Nephron progenitor cell (in vitro differentiated cells): ENCODE data around the gene CDKN2B.

Experiments used
- DNase-seq: peaks from one replicate; pipeline ENCODE4 v3.0.0; 2021
- H3K27ac Mint-ChIP-seq: 2 replicates; pipeline ENCODE4 v1.8.0; 2021; ENCODE audit warnings: mild to moderate bottlenecking, moderate library complexity, mixed read lengths
- H3K27me3 Mint-ChIP-seq: 2 replicates; pipeline ENCODE4 v1.8.0; 2021; ENCODE audit warnings: mild to moderate bottlenecking, low read depth, mixed read lengths; ENCODE audit not compliant: poor library complexity
- H3K36me3 Mint-ChIP-seq: 2 replicates; pipeline ENCODE4 v1.8.0; 2021; ENCODE audit warnings: low read depth, mixed read lengths
- H3K4me1 Mint-ChIP-seq: 2 replicates; pipeline ENCODE4 v1.8.0; 2021; ENCODE audit warnings: mixed read lengths
- H3K4me3 Mint-ChIP-seq: 2 replicates; pipeline ENCODE4 v1.8.0; 2021; ENCODE audit warnings: mild to moderate bottlenecking, moderate library complexity, mixed read lengths
- H3K9me3 Mint-ChIP-seq: 2 replicates; pipeline ENCODE4 v1.8.0; 2021; ENCODE audit warnings: mild to moderate bottlenecking, moderate library complexity, mixed read lengths
- TF ChIP-seq, protein P1 (sequence below): fragments of 200-600 bp; sonication (generic); IDR thresholded peaks from 2 replicates; pipeline ENCODE4 v1.5.0; 2021; ENCODE audit warnings: antibody characterized with exemption

The CDKN2B gene

DNA sequence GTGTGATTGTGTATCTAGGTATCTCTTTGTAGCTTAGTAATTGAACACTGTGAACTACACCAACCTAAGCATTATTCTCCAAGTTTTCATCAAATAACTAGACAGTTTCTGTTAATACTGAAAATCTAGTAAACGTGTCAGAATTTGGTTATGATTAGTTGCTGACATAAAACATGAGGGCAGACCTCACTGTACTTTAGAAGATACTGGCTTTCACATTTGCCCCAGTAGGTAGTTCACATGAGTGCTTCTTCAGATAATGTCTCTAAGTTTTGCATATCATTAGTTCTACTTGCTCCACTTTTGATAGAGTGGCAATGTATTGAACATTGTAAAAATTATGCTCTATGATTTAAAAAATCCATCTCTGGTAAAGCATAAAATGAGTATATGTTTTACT lies 7.1 kb downstream of the CDKN2B start:
- TF ChIP-seq, protein P1, sequence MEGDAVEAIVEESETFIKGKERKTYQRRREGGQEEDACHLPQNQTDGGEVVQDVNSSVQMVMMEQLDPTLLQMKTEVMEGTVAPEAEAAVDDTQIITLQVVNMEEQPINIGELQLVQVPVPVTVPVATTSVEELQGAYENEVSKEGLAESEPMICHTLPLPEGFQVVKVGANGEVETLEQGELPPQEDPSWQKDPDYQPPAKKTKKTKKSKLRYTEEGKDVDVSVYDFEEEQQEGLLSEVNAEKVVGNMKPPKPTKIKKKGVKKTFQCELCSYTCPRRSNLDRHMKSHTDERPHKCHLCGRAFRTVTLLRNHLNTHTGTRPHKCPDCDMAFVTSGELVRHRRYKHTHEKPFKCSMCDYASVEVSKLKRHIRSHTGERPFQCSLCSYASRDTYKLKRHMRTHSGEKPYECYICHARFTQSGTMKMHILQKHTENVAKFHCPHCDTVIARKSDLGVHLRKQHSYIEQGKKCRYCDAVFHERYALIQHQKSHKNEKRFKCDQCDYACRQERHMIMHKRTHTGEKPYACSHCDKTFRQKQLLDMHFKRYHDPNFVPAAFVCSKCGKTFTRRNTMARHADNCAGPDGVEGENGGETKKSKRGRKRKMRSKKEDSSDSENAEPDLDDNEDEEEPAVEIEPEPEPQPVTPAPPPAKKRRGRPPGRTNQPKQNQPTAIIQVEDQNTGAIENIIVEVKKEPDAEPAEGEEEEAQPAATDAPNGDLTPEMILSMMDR, result no peak
- Mint-ChIP-seq H3K4me1 (peaks cover 8% of the 10 kb centered on the region), H3K27me3 (peaks cover 97% of the 10 kb centered on the region), H3K9me3 (no peaks in the 10 kb centered on the region), H3K27ac (no peak overlapping the region), H3K36me3 (no peaks in the 10 kb centered on the region), H3K4me3 (no peak overlapping the region)
- DNase-seq, result no peak

DNA sequence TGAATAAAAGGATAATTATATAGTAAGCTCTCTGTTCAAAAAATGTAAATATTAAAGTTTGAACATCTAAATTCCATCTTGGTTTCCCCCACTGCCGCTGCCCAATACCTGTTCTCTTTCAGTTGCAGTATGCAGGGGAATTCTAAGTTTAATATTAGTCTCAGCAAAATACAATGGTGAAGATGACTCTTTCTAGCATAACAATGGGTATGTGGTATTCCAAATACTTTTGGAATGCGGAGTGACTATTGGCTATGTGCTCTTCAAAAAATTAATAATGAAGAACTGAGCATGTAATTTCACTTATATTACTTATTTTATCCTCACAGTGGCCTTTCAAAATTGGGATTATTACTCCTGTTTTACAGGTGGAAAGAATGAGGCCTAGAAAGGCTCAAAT lies 11.1 kb downstream of the CDKN2B start:
- no peaks in the 10 kb centered on the region for H3K9me3 Mint-ChIP-seq
- no peak overlapping the region for H3K27ac Mint-ChIP-seq
- H3K27me3 Mint-ChIP-seq, result peaks cover 97% of the 10 kb centered on the region
- TF ChIP-seq, protein P1, result no peak
- no peak for DNase-seq
- no peak overlapping the region for H3K4me3 Mint-ChIP-seq
- peaks cover 18% of the 10 kb centered on the region for H3K4me1 Mint-ChIP-seq
- H3K36me3 Mint-ChIP-seq, result no peaks in the 10 kb centered on the region

DNA sequence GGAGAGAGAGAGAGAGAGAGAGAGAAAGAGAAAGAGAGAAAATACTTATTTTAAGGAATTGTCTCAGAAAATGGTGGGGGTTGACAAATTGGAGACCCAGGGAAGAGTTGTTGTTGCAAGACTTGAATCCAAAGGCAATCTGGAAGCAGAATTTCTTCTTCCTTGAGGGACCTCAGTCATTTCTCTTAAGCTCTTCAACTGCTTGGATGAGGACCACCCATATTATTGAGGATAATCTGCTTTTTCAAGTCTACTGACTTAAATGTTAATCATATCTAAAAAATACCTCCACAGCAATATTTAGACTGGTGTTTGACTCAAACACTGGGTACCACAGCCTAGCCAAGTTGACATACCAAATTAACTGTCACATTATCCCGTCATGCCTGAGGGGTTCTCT lies 11.6 kb downstream of the CDKN2B start:
- TF ChIP-seq, protein P1, result no peak
- Mint-ChIP-seq H3K27me3 (peaks cover 96% of the 10 kb centered on the region), H3K4me3 (no peak overlapping the region), H3K9me3 (no peaks in the 10 kb centered on the region), H3K36me3 (no peaks in the 10 kb centered on the region), H3K4me1 (peaks cover 18% of the 10 kb centered on the region), H3K27ac (no peak overlapping the region)
- DNase-seq, result no peak

DNA sequence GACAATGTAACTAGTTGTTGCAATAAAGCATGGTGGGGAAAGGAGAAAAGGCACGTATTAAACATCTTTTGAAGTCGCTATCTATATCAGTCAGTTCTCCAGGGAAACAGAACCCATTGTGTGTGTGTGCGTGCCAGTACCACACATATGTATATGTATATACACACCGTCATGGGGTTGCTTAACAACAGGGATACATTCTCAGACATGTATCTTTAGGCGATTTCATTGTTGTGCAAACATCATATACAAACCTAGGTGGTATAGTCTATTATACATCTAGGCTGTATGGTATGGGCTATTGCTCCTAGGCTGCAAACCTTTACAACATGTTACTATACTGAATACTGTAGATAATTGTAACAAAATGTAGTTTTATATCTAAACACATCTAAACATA lies 12.2 kb downstream of the CDKN2B start:
- DNase-seq, result no peak
- Mint-ChIP-seq H3K27me3 (peaks cover 95% of the 10 kb centered on the region), H3K9me3 (no peaks in the 10 kb centered on the region), H3K27ac (no peak overlapping the region), H3K4me3 (no peak overlapping the region), H3K4me1 (peaks cover 18% of the 10 kb centered on the region), H3K36me3 (no peaks in the 10 kb centered on the region)
- TF ChIP-seq, protein P1, result no peak

DNA sequence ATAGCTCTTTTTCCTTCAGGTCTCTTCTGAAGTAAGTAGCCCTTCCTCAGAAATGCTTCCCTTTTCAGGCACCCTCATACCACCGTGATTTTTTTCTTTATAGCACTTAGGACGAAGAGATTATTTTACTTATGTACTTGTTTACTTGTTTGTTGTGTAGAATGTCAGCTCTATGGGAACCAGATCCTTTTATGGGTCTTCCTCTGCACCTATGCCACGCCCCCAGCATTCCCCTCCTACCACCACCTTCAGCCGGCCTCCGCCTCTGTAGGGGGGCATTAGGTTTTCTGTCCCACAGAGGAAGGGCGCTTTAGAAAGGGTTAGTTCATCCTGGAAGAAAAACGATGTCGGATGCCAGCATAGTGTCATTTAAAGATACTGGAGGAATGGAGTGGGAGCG lies 12.7 kb downstream of the CDKN2B start:
- no peaks in the 10 kb centered on the region for H3K9me3 Mint-ChIP-seq
- peak overlapping the region; percentile 2 for H3K4me3 Mint-ChIP-seq
- peaks cover 95% of the 10 kb centered on the region for H3K27me3 Mint-ChIP-seq
- H3K4me1 Mint-ChIP-seq, result peaks cover 18% of the 10 kb centered on the region
- H3K36me3 Mint-ChIP-seq, result no peaks in the 10 kb centered on the region
- no peak overlapping the region for H3K27ac Mint-ChIP-seq
- DNase-seq, result no peak
- TF ChIP-seq, protein P1, result no peak

DNA sequence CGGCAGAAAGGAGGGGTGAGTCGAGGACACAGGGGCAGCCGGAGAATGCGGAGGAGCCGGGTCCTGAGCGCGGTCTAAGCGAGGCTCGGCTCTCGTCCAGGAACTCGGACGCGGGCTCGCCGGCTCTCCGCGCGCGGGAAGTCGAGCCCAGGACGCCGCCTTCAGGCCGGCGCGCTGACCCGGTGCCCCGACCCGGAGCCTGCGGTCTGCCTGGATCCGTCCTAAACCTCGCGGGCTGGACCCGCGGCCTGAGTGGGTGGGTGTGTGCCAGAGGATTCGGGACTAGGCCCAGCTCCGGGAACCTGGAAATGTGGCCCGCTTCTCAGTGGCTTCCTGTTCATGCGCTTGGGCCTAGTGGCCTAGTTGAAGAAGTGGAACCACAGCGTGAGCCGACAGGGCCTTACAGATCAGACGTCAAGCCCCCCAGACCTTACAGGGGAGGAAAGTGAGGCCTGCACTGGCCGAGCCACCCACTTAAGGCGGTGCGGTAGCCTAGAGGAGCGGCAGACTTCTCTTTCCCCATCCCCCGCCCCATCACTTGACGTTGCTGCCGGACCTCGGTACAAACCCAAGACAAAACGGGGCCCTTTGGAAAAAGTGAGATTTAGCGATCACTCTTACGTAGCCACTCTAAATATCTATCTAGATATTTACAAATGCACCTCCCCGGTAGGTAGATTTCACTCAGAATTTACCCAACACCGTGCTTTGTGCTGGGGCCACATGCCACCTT lies 13.3 kb downstream of the CDKN2B start:
- Mint-ChIP-seq H3K4me3 (peak overlapping the region; percentile 80), H3K36me3 (no peaks in the 10 kb centered on the region), H3K4me1 (peaks cover 18% of the 10 kb centered on the region), H3K9me3 (no peaks in the 10 kb centered on the region), H3K27ac (no peak overlapping the region), H3K27me3 (peaks cover 95% of the 10 kb centered on the region)
- DNase-seq, result peak; percentile 58
- TF ChIP-seq, protein P1, result no peak
